OCI-LY7 (cell line): ENCODE results near the gene MT2A.

ENCODE experiments used
- EZH2phosphoT487 ChIP-seq: fragments of 200-600 bp; sonication (generic); IDR thresholded peaks from 2 replicates; pipeline ENCODE4 v1.6.1; 2018; ENCODE audit warnings: low read depth, borderline replicate concordance, mild to moderate bottlenecking, mixed run types, antibody characterized with exemption, low read length, moderate library complexity, mixed read lengths
- TF ChIP-seq, protein P1 (sequence below): fragments of 200-600 bp; sonication (generic); conservative IDR thresholded peaks from 2 replicates; pipeline ENCODE4 v1.5.1; 2014; ENCODE audit warnings: mild to moderate bottlenecking, antibody characterized with exemption, low read length, moderate library complexity, mixed read lengths

- no peak for TF ChIP-seq EZH2phosphoT487
- TF ChIP-seq, protein P1, sequence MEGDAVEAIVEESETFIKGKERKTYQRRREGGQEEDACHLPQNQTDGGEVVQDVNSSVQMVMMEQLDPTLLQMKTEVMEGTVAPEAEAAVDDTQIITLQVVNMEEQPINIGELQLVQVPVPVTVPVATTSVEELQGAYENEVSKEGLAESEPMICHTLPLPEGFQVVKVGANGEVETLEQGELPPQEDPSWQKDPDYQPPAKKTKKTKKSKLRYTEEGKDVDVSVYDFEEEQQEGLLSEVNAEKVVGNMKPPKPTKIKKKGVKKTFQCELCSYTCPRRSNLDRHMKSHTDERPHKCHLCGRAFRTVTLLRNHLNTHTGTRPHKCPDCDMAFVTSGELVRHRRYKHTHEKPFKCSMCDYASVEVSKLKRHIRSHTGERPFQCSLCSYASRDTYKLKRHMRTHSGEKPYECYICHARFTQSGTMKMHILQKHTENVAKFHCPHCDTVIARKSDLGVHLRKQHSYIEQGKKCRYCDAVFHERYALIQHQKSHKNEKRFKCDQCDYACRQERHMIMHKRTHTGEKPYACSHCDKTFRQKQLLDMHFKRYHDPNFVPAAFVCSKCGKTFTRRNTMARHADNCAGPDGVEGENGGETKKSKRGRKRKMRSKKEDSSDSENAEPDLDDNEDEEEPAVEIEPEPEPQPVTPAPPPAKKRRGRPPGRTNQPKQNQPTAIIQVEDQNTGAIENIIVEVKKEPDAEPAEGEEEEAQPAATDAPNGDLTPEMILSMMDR: no peak
Observed at GRCh38 chr16:56605475-56605874, 2.9 kb upstream of the MT2A start.
